ENCODE measurements around the gene CCDC33. TPM values are rescaled to one million over a fixed set of nuclear protein-coding genes. Genes with fewer than 3 reads are reported as not detected.

CCDC33 gene
- total and polyA plus RNA-seq, 2 donors from 2014 or later, result 0.63 TPM; not detected in 1

DNA sequence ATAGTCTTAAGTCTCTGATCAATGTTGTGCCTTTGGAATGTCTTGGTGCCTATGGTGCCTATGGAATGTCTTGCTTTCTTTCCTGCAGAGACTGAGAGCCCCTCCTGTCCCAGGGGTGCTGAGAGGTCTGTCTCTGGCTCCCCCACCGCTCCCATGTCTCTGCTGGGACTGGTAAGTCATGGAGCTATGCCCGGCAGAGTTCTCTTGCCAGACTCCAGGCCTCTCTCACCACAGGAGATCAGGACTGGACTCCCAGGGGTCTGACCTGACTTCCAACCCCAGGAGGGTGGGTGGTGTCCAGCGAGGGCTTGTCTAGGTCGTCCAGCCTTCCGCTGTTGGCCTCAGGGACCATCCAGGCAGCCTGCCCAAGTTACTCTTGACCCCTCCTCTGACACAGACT, 145.4 kb downstream of the CCDC33 start:
- Histone ChIP-seq H3K27me3 (ENCODE audit: control insufficient read depth, insufficient read depth, low read length) (no peaks in the 10 kb centered on the region), H3K9me3 (ENCODE audit: control insufficient read depth in 2 of 3, insufficient read depth in 1 of 3, low read length in 3 of 3) (no peaks in the 10 kb centered on the region), H3K36me3 (ENCODE audit: control insufficient read depth in 2 of 3, insufficient read depth in 3 of 3, low read length in 3 of 3) (no peaks in the 10 kb centered on the region), H3K4me3 (ENCODE audit: low read length in 3 of 3) (no peak overlapping the region), H3K4me1 (ENCODE audit: control insufficient read depth in 2 of 3, insufficient read depth in 2 of 3, low read depth in 1 of 3, low read length in 3 of 3) (peaks cover 0 to 20% (median 9%) of the 10 kb centered on the region in 3 donors), H3K9ac (ENCODE audit: low read length in 3 of 3) (no peak overlapping the region), H3K27ac (ENCODE audit: low read depth in 2 of 2, low read length in 2 of 2) (no peak overlapping the region)
- FAIRE-seq, result no peak
- TF ChIP-seq CTCF (IDR thresholded peaks at IDR 0.05; ENCODE audit: borderline replicate concordance, extremely low read depth, insufficient read depth), result no peak
- peak in 1 of 5 donors; percentile 42 for DNase-seq
- intact Hi-C loops (cut with DNase I), result loop anchor here (5.0 kb wide), 1 partner anchor 56 kb away; no protein-coding TSS in a partner anchor

- H3K4me3 ChIP-seq (ENCODE audit: low read length in 3 of 3), result no peak overlapping the region
- no peak overlapping the region for H3K9ac ChIP-seq (ENCODE audit: low read length in 3 of 3)
- H3K4me1 ChIP-seq (ENCODE audit: control insufficient read depth in 2 of 3, insufficient read depth in 2 of 3, low read depth in 1 of 3, low read length in 3 of 3), result peaks cover 0 to 21% (median 9%) of the 10 kb centered on the region in 3 donors
- intact Hi-C loops (cut with DNase I), result loop anchor here (5.0 kb wide), 1 partner anchor 55 kb away; no protein-coding TSS in a partner anchor
- no peak for FAIRE-seq
- TF ChIP-seq CTCF (IDR thresholded peaks at IDR 0.05; ENCODE audit: borderline replicate concordance, extremely low read depth, insufficient read depth), result peak; percentile 93
- no peaks in the 10 kb centered on the region for H3K36me3 ChIP-seq (ENCODE audit: control insufficient read depth in 2 of 3, insufficient read depth in 3 of 3, low read length in 3 of 3)
- H3K9me3 ChIP-seq (ENCODE audit: control insufficient read depth in 2 of 3, insufficient read depth in 1 of 3, low read length in 3 of 3), result no peaks in the 10 kb centered on the region
- peak; percentile 88 to 93 (median 91) for DNase-seq
- H3K27me3 ChIP-seq (ENCODE audit: control insufficient read depth, insufficient read depth, low read length), result no peaks in the 10 kb centered on the region
- H3K27ac ChIP-seq (ENCODE audit: low read depth in 2 of 2, low read length in 2 of 2), result no peak overlapping the region
These were observed 146.1 kb downstream of the CCDC33 start for GRCh38 chr15:74382004-74382816.

- H3K36me3 ChIP-seq (ENCODE audit: control insufficient read depth in 2 of 3, insufficient read depth in 3 of 3, low read length in 3 of 3), result no peaks in the 10 kb centered on the region
- H3K27ac ChIP-seq (ENCODE audit: low read depth in 2 of 2, low read length in 2 of 2), result no peak overlapping the region
These were observed 147.2 kb downstream of the CCDC33 start for GRCh38 chr15:74383286-74383685.

More at GRCh38 chr15:74383286-74383685, 147.2 kb downstream of the CCDC33 start:
- no peak for FAIRE-seq
- Histone ChIP-seq H3K9ac (ENCODE audit: low read length in 3 of 3) (no peak overlapping the region), H3K9me3 (ENCODE audit: control insufficient read depth in 2 of 3, insufficient read depth in 1 of 3, low read length in 3 of 3) (no peaks in the 10 kb centered on the region), H3K27me3 (ENCODE audit: control insufficient read depth, insufficient read depth, low read length) (no peaks in the 10 kb centered on the region), H3K4me1 (ENCODE audit: control insufficient read depth in 2 of 3, insufficient read depth in 2 of 3, low read depth in 1 of 3, low read length in 3 of 3) (peaks cover 0 to 25% (median 9%) of the 10 kb centered on the region in 3 donors), H3K4me3 (ENCODE audit: low read length in 3 of 3) (no peak overlapping the region)
- no peak for DNase-seq
- intact Hi-C loops (cut with DNase I), result loop anchor here (5.0 kb wide), 1 partner anchor 54 kb away; no protein-coding TSS in a partner anchor
- no peak for TF ChIP-seq CTCF (IDR thresholded peaks at IDR 0.05; ENCODE audit: borderline replicate concordance, extremely low read depth, insufficient read depth)
